Measurements from ENCODE around the gene DACH1.

DNA sequence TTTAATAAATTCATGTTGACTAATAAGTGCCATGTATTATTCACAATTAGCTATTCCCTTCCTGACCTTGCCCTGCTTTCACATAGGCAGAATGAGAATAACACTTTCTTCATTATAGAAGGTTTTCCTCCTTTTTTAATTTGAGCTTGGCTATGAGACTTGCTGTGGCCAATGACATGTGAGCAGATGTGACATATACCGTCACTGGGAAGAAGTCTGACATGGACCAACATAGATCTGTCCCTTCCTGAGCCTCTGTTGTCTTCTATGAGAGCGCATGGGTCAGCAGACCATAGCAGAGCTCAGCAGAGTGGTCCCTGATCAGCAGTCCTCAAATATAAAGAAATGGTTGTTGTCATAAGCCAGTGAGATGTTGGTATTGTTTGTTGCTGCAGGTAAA lies 163.9 kb downstream of the DACH1 start:
- TF ChIP-seq CTCF (conservative IDR thresholded peaks at IDR 0.05) (no peak), ZFX (IDR thresholded peaks at IDR 0.05) (no peak)
